Panc1 (cell line): Measurements from ENCODE around the gene TSPAN5. TPM values are rescaled to one million over a fixed set of nuclear protein-coding genes. Genes with fewer than 3 reads are reported as not detected.

Source experiments
- ATAC-seq: fragments of 200-7000 bp; cut with Tn5 transposase; 2 replicates; pipeline ENCODE4 v1.9.1; 2020; ENCODE audit warnings: mild to moderate bottlenecking, moderate library complexity
- BruUV-seq: library from RNA; stranded (reverse); fragments of 400-500 nt; replicated peaks from 2 replicates; lab custom pipeline; 2021; lab: Mats Ljungman, UMichigan
- CTCF ChIA-PET: fragments of 300-600 bp; sonication (Branson Sonifier 250); formaldehyde crosslinking; loops from one replicate; lab custom pipeline; 2022; ENCODE audit warnings: antibody characterized with exemption; lab: Charles Lee
- POLR2A ChIA-PET: fragments of 300-600 bp; sonication (Branson Sonifier 250); formaldehyde crosslinking; loops from one replicate; lab custom pipeline; 2022; ENCODE audit warnings: antibody characterized with exemption; lab: Charles Lee
- DNase-seq: peaks from one replicate; pipeline ENCODE4 v3.0.0-alpha.2; 2010; ENCODE audit warnings: low read depth, low spot score
- H3K27ac ChIP-seq: 2 replicates; pipeline ENCODE4 v1.5.1; 2011; ENCODE audit warnings: mild to moderate bottlenecking, low read length, inconsistent platforms
- H3K27me3 ChIP-seq: fragments of 200-500 bp; sonication (Bioruptor generic); 2 replicates; pipeline ENCODE4 v1.6.0; 2014; ENCODE audit warnings: low read length, inconsistent platforms; ENCODE audit not compliant: control insufficient read depth, insufficient read depth
- H3K36me3 ChIP-seq: fragments of 200-500 bp; sonication (Bioruptor generic); 2 replicates; pipeline ENCODE4 v1.5.1; 2014; ENCODE audit warnings: inconsistent platforms, mild to moderate bottlenecking, low read length, moderate library complexity; ENCODE audit not compliant: control insufficient read depth, insufficient read depth
- H3K4me1 ChIP-seq: 2 replicates; pipeline ENCODE4 v1.5.1; 2011; ENCODE audit warnings: inconsistent platforms, mild to moderate bottlenecking, low read length, moderate library complexity; ENCODE audit not compliant: control insufficient read depth, insufficient read depth
- H3K4me3 ChIP-seq, 2 experiments: 2 replicates each; pipeline ENCODE4 v1.5.1; 2011 to 2012; ENCODE audit warnings: low read depth in 2 of 2, low read length in 2 of 2, mild to moderate bottlenecking in 2 of 2, inconsistent platforms in 1 of 2, moderate library complexity in 1 of 2
- H3K9me3 ChIP-seq: fragments of 200-500 bp; sonication (Bioruptor generic); 2 replicates; pipeline ENCODE4 v1.5.1; 2014; ENCODE audit warnings: low read depth, mild to moderate bottlenecking, inconsistent platforms, low read length, moderate library complexity; ENCODE audit not compliant: control insufficient read depth, insufficient read depth
- POLR2AphosphoS5 ChIP-seq: IDR thresholded peaks from 2 replicates; pipeline ENCODE4 v1.6.1; 2012; ENCODE audit warnings: mild to moderate bottlenecking, low read depth, low read length, moderate library complexity
- REST ChIP-seq, 2 experiments: IDR thresholded peaks; 2 replicates each; pipeline ENCODE4 v1.6.1; 2011 to 2012; ENCODE audit warnings: low read depth in 2 of 2, control low read depth in 1 of 2, low read length in 1 of 2, mild to moderate bottlenecking in 1 of 2, moderate library complexity in 1 of 2; ENCODE audit not compliant: insufficient read depth in 1 of 2
- SIN3A ChIP-seq: IDR thresholded peaks from 2 replicates; pipeline ENCODE4 v1.6.1; 2012; ENCODE audit warnings: low read depth, mild to moderate bottlenecking, low read length, moderate library complexity, borderline replicate concordance; ENCODE audit not compliant: insufficient read depth
- TCF7L2 ChIP-seq: IDR thresholded peaks from 2 replicates; pipeline ENCODE4 v1.6.1; 2011; ENCODE audit warnings: mild to moderate bottlenecking, low read depth, low read length, inconsistent platforms
- in situ Hi-C: cut with HindIII; loops from 2 replicates; pipeline ENCODE4 v1.10.0; 2016; ENCODE audit warnings: low sequenced_read_pairs, low pct_unique_long_range_greater_than_20kb
- intact Hi-C: fragments of 100-400 bp; cut with micrococcal nuclease; formaldehyde crosslinking; loops from one replicate; pipeline ENCODE4 v1.10.0; 2022; ENCODE audit not compliant: unreplicated experiment
- total RNA-seq: library from RNA; stranded (reverse); gene quantifications from one replicate; pipeline ENCODE4 v1.2.1, GENCODE V29; 2021; ENCODE audit not compliant: unreplicated experiment
- TF ChIP-seq, protein P1 (sequence below): fragments of 450-650 bp; IDR thresholded peaks from 2 replicates; pipeline ENCODE4 v1.5.1; 2017; ENCODE audit warnings: mild to moderate bottlenecking

Gene TSPAN5
- total RNA-seq, 1 experiment from 2014 or later = 61.9 TPM

DNA sequence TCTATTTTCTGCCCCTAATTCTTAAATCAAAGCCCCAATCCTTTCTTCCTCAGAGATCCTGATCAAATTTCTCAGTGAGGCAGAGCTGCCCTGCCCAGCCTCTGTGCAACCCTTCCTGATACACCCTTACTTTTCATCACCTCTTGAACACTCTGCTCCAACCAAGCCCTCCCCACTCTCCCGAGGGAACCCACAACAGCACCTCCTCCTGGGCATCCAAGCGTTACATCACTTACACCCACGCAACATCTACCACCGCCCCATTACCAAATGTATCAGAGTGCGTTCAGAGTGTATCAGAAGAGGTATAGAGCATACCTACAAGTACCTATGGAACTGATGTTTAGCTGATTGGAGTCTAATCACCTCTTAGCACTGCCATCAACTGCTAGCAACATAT lies 210.8 kb downstream of the TSPAN5 start:
- no peaks in the 10 kb centered on the region for H3K9me3 ChIP-seq
- H3K36me3 ChIP-seq = no peaks in the 10 kb centered on the region
- intact Hi-C loops = no loop called here
- BruUV-seq = no TSS peak
- in situ Hi-C loops = no loop called here
- no peak for DNase-seq
- H3K27ac ChIP-seq = no peak overlapping the region
- no peak for ATAC-seq
- no peak for TF ChIP-seq SIN3A
- TF ChIP-seq, protein P1, sequence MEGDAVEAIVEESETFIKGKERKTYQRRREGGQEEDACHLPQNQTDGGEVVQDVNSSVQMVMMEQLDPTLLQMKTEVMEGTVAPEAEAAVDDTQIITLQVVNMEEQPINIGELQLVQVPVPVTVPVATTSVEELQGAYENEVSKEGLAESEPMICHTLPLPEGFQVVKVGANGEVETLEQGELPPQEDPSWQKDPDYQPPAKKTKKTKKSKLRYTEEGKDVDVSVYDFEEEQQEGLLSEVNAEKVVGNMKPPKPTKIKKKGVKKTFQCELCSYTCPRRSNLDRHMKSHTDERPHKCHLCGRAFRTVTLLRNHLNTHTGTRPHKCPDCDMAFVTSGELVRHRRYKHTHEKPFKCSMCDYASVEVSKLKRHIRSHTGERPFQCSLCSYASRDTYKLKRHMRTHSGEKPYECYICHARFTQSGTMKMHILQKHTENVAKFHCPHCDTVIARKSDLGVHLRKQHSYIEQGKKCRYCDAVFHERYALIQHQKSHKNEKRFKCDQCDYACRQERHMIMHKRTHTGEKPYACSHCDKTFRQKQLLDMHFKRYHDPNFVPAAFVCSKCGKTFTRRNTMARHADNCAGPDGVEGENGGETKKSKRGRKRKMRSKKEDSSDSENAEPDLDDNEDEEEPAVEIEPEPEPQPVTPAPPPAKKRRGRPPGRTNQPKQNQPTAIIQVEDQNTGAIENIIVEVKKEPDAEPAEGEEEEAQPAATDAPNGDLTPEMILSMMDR = no peak
- TF ChIP-seq POLR2AphosphoS5 = no peak
- no peak for TF ChIP-seq TCF7L2
- TF ChIP-seq REST (IDR thresholded peaks at IDR 0.05; ENCODE audit: insufficient read depth in 1 of 2, low read depth in 2 of 2, low read length in 1 of 2) = no peak
- H3K27me3 ChIP-seq = no peaks in the 10 kb centered on the region
- CTCF ChIA-PET = no interaction called here
- H3K4me3 ChIP-seq = no peak overlapping the region
- no peaks in the 10 kb centered on the region for H3K4me1 ChIP-seq
- POLR2A ChIA-PET = no interaction called here

DNA sequence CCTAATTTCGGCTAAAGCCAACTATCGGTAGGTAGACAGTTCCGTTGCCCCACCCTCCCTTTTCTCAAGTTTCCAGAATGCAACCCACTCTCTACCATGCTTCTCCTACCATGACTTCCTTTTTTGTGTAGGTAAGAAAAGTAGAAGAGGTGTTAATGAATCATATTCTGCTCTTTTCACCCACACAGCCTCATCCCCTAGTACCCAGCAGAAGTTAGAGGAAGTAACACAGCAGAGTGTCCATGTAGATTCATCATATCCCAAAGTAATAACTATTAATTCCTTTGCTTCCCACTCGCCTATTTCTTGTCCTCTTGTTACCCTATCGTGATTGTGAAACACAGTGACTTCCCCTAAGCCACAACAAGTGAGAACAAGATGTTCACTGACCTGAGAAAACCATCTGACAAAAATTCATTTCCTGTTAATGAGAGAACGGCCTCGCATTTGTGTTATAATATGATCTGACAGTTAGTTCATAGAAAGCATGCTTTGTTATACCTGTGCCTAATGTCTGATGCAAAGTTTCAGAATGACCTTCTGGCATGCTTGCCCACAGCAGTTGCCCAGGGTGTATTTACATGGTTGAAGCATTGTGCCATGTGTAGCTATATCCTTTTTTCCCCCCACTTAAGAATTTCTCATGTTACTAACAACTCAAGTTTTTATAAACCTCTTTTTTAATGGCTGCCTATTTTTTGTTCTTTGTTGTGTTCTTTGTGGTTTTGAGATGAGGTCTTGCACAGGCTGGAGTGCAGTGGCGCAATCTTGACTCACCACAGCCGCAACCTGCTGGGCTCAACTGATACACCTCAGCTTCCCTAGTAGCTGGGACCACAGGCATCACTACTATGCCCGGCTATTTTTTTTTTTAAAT lies 211.7 kb downstream of the TSPAN5 start:
- in situ Hi-C loops (no loop called here), intact Hi-C loops (no loop called here)
- Histone ChIP-seq H3K4me3 (no peak overlapping the region), H3K4me1 (no peaks in the 10 kb centered on the region), H3K9me3 (no peaks in the 10 kb centered on the region), H3K27me3 (no peaks in the 10 kb centered on the region), H3K36me3 (no peaks in the 10 kb centered on the region), H3K27ac (no peak overlapping the region)
- no peak for ATAC-seq
- POLR2A ChIA-PET = no interaction called here
- TF ChIP-seq TCF7L2 (no peak), REST (IDR thresholded peaks at IDR 0.05; ENCODE audit: insufficient read depth in 1 of 2, low read depth in 2 of 2, low read length in 1 of 2) (no peak), POLR2AphosphoS5 (no peak), SIN3A (no peak)
- TF ChIP-seq, protein P1 = no peak
- no TSS peak for BruUV-seq
- no peak for DNase-seq
- CTCF ChIA-PET = no interaction called here
